Keratinocyte (primary cell): ENCODE data around the gene CCDC171. TPM values are rescaled to one million over a fixed set of nuclear protein-coding genes. Genes with fewer than 3 reads are reported as not detected.

Experiments used
- DNase-seq: peaks from one replicate; pipeline ENCODE4 v3.0.0-alpha.2; 2011; ENCODE audit warnings: low read depth, missing footprints, low spot score
- FAIRE-seq: peaks from 2 replicates; lab custom pipeline; 2011; peaks lifted over from hg19 to GRCh38; lab: Jason Lieb, UNC
- H2AFZ ChIP-seq: 2 replicates; pipeline ENCODE4 v1.6.0; 2012; ENCODE audit warnings: low read length, control low read depth, inconsistent platforms; ENCODE audit not compliant: control insufficient read depth
- H3K27ac ChIP-seq: 2 replicates; pipeline ENCODE4 v1.5.1; 2011; ENCODE audit warnings: low read length; ENCODE audit not compliant: control insufficient read depth, insufficient read depth
- H3K27me3 ChIP-seq: 3 replicates; pipeline ENCODE4 v1.6.0; 2011; ENCODE audit warnings: low read length; ENCODE audit not compliant: control insufficient read depth, insufficient read depth; ENCODE audit errors: extremely low read depth
- H3K36me3 ChIP-seq, 2 experiments: 2 replicates in 1 of 2; 3 replicates in 1 of 2; pipeline ENCODE4 v1.5.1; 2011; ENCODE audit warnings: low read length in 2 of 2, mild to moderate bottlenecking in 1 of 2; ENCODE audit not compliant: control insufficient read depth in 2 of 2, insufficient read depth in 2 of 2; ENCODE audit errors: extremely low read depth in 1 of 2
- H3K4me1 ChIP-seq: 3 replicates; pipeline ENCODE4 v1.5.1; 2011; ENCODE audit warnings: low read length; ENCODE audit not compliant: control insufficient read depth, insufficient read depth; ENCODE audit errors: extremely low read depth
- H3K4me2 ChIP-seq: 3 replicates; pipeline ENCODE4 v1.6.0; 2011; ENCODE audit warnings: low read depth, low read length; ENCODE audit not compliant: control insufficient read depth, insufficient read depth; ENCODE audit errors: extremely low read depth
- H3K4me3 ChIP-seq, 3 experiments: fragments of 200-600 bp in 1 of 3; sonication (generic) in 1 of 3; 2 replicates in 2 of 3; 3 replicates in 1 of 3; pipeline ENCODE4 v1.5.1; 2011 to 2016; ENCODE audit warnings: low read length in 3 of 3, mild to moderate bottlenecking in 3 of 3, control low read depth in 2 of 3, inconsistent platforms in 1 of 3, low read depth in 1 of 3, mixed read lengths in 1 of 3, mixed run types in 1 of 3, moderate library complexity in 1 of 3; ENCODE audit not compliant: control insufficient read depth in 2 of 3, insufficient read depth in 2 of 3; ENCODE audit errors: extremely low read depth in 1 of 3
- H3K79me2 ChIP-seq: 2 replicates; pipeline ENCODE4 v1.6.0; 2012; ENCODE audit warnings: low read length; ENCODE audit not compliant: control insufficient read depth, insufficient read depth
- H3K9ac ChIP-seq: 3 replicates; pipeline ENCODE4 v1.6.0; 2011; ENCODE audit warnings: low read length; ENCODE audit not compliant: control insufficient read depth, insufficient read depth; ENCODE audit errors: extremely low read depth
- H3K9me1 ChIP-seq: 3 replicates; pipeline ENCODE4 v1.6.0; 2011; ENCODE audit warnings: low read length; ENCODE audit not compliant: control insufficient read depth, insufficient read depth; ENCODE audit errors: extremely low read depth
- H3K9me3 ChIP-seq: 2 replicates; pipeline ENCODE4 v1.5.1; 2012; ENCODE audit warnings: low read depth, low read length; ENCODE audit not compliant: control insufficient read depth
- H4K20me1 ChIP-seq: 3 replicates; pipeline ENCODE4 v1.6.0; 2011; ENCODE audit warnings: low read length; ENCODE audit not compliant: control insufficient read depth, insufficient read depth; ENCODE audit errors: extremely low read depth
- EZH2 ChIP-seq: IDR thresholded peaks from one replicate; pipeline ENCODE4 v1.6.1; 2012; ENCODE audit warnings: inconsistent platforms, mild to moderate bottlenecking, low read length, moderate library complexity
- dilution Hi-C: fragments of 300-500 bp; cut with MboI; formaldehyde crosslinking; loops from one replicate; pipeline ENCODE4 v1.7.0; 2020; ENCODE audit warnings: low sequenced_read_pairs; ENCODE audit not compliant: extremely low pct_ligation_motif_present
- polyA plus RNA-seq, 5 experiments: library from polyadenylated mRNA; depleted of rRNA in 3 of 5; stranded (reverse) in 3 of 5; stranded (forward) in 1 of 5; unstranded in 1 of 5; fragments of >200 nt; gene quantifications; 1 replicate in 1 of 5; 2 replicates in 3 of 5; 3 replicates in 1 of 5; pipeline versions ENCODE4 v1.2.1 to v1.2.3, GENCODE V29; 2011 to 2012; ENCODE audit warnings: missing spikeins in 2 of 5, low read depth in 1 of 5, low replicate concordance in 1 of 5
- TF ChIP-seq, protein P1 (sequence below), 3 experiments: IDR thresholded peaks in 1 of 3; conservative IDR thresholded peaks in 1 of 3; optimal IDR thresholded peaks in 1 of 3; 2 replicates in 2 of 3; 3 replicates in 1 of 3; pipeline versions ENCODE3 to v1.5.1; 2011; ENCODE audit warnings: low read length in 3 of 3, mild to moderate bottlenecking in 3 of 3, moderate library complexity in 2 of 3, control low read depth in 1 of 3, inconsistent platforms in 1 of 3; ENCODE audit not compliant: insufficient read depth in 2 of 3; ENCODE audit errors: extremely low read depth in 1 of 3

Gene CCDC171
- polyA plus RNA-seq, 1 donor (not counting 4 experiments of a cell fraction or from before 2014, with no cell fraction given), result 0.46 TPM

DNA sequence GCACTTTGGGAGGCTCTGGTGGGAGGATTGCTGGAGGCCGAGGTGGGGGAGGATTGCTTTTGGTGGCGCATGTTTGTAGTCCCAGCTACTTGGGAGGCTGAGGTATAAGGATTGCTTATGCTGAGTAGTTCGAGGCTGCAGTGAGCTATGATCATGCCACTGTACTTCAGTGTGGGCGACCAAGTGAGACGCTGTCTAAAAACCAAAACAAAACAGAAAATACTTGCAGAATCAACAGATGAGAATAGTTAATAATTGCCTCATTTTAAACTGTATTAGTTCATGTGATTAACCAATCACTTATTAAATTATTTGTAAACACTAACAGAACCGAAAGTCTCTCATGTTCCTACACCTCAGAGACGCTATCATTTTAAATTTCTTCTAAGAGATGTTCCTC is 118.1 kb downstream of the CCDC171 start:
- H3K79me2 ChIP-seq, result no peaks in the 10 kb centered on the region
- FAIRE-seq, result no peak
- no peak overlapping the region for H2AFZ ChIP-seq
- no peak overlapping the region for H3K4me2 ChIP-seq
- no peaks in the 10 kb centered on the region for H3K4me1 ChIP-seq
- no peak overlapping the region for H3K27ac ChIP-seq
- TF ChIP-seq, protein P1, sequence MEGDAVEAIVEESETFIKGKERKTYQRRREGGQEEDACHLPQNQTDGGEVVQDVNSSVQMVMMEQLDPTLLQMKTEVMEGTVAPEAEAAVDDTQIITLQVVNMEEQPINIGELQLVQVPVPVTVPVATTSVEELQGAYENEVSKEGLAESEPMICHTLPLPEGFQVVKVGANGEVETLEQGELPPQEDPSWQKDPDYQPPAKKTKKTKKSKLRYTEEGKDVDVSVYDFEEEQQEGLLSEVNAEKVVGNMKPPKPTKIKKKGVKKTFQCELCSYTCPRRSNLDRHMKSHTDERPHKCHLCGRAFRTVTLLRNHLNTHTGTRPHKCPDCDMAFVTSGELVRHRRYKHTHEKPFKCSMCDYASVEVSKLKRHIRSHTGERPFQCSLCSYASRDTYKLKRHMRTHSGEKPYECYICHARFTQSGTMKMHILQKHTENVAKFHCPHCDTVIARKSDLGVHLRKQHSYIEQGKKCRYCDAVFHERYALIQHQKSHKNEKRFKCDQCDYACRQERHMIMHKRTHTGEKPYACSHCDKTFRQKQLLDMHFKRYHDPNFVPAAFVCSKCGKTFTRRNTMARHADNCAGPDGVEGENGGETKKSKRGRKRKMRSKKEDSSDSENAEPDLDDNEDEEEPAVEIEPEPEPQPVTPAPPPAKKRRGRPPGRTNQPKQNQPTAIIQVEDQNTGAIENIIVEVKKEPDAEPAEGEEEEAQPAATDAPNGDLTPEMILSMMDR (optimal IDR thresholded peaks at IDR 0.05 in 1 of 3, IDR thresholded peaks at IDR 0.05 in 1 of 3, conservative IDR thresholded peaks at IDR 0.05 in 1 of 3; ENCODE audit: extremely low read depth in 1 of 3, insufficient read depth in 2 of 3, low read length in 3 of 3), result no peak
- TF ChIP-seq EZH2, result no peak
- no peak overlapping the region for H3K9ac ChIP-seq
- dilution Hi-C loops, result no loop called here
- no peaks in the 10 kb centered on the region for H4K20me1 ChIP-seq
- H3K4me3 ChIP-seq, result no peak overlapping the region
- DNase-seq, result no peak
- H3K36me3 ChIP-seq, result no peaks in the 10 kb centered on the region
- no peaks in the 10 kb centered on the region for H3K27me3 ChIP-seq
- H3K9me1 ChIP-seq, result no peaks in the 10 kb centered on the region
- no peaks in the 10 kb centered on the region for H3K9me3 ChIP-seq

DNA sequence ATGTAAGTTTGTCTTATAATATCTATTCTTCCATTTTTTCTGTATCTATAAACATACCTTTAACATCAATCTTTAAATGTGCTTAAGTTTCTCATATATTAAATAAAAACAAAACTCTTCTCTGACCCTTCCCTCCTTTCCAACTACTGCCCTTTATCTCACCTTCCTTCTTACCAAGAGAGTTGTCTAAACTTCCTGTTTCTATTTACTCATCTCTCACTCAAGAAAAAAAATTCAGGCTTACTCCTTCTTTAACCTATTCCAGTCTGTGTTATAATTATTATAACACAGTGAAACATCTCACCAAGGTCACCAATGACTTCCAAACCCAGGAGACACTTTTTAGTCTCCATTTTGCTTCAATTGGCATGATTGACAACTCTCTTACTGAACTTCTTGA is 140.9 kb downstream of the CCDC171 start:
- dilution Hi-C loops, result no loop called here
- Histone ChIP-seq H3K4me1 (peaks cover 9% of the 10 kb centered on the region), H2AFZ (no peak overlapping the region), H3K79me2 (no peaks in the 10 kb centered on the region), H3K9me1 (no peaks in the 10 kb centered on the region), H4K20me1 (no peaks in the 10 kb centered on the region), H3K4me2 (no peak overlapping the region), H3K4me3 (no peak overlapping the region), H3K27me3 (no peaks in the 10 kb centered on the region), H3K9ac (no peak overlapping the region), H3K27ac (no peak overlapping the region), H3K9me3 (no peaks in the 10 kb centered on the region), H3K36me3 (no peaks in the 10 kb centered on the region)
- FAIRE-seq (no peak), DNase-seq (no peak)
- TF ChIP-seq, protein P1 (optimal IDR thresholded peaks at IDR 0.05 in 1 of 3, IDR thresholded peaks at IDR 0.05 in 1 of 3, conservative IDR thresholded peaks at IDR 0.05 in 1 of 3; ENCODE audit: extremely low read depth in 1 of 3, insufficient read depth in 2 of 3, low read length in 3 of 3), result no peak
- no peak for TF ChIP-seq EZH2
